K562 (cell line): ENCODE data around the gene DNMT3A.

Source experiments
- CBFA2T2 ChIP-seq: fragments of 450-650 bp; conservative IDR thresholded peaks from 2 replicates; pipeline ENCODE4 v1.6.1; 2017; ENCODE audit warnings: mild to moderate bottlenecking
- CBX1 ChIP-seq: sonication (generic); IDR thresholded peaks from 2 replicates; pipeline ENCODE4 v1.6.1; 2016; ENCODE audit warnings: antibody characterized with exemption, low read depth, mild to moderate bottlenecking
- CBX2 ChIP-seq: fragments of 200-600 bp; sonication (generic); IDR thresholded peaks from one replicate; pipeline ENCODE4 v1.6.1; 2012; ENCODE audit warnings: mild to moderate bottlenecking, low read length, inconsistent platforms; ENCODE audit not compliant: insufficient read depth, poor library complexity, severe bottlenecking
- CREM ChIP-seq: IDR thresholded peaks from 2 replicates; pipeline ENCODE4 v1.6.1; 2014; ENCODE audit warnings: antibody characterized with exemption, low read depth
- POLR2A ChIP-seq: fragments of 450-650 bp; conservative IDR thresholded peaks from 2 replicates; pipeline ENCODE4 v1.6.1; 2016
- POLR2B ChIP-seq: fragments of 450-650 bp; IDR thresholded peaks from 2 replicates; pipeline ENCODE4 v1.6.1; 2018; ENCODE audit warnings: low read depth; ENCODE audit not compliant: partially characterized antibody
- POLR3A ChIP-seq: IDR thresholded peaks from 2 replicates; pipeline ENCODE4 v1.6.1; 2011; ENCODE audit warnings: borderline replicate concordance, mild to moderate bottlenecking, moderate library complexity; ENCODE audit not compliant: insufficient read length, insufficient read depth; ENCODE audit errors: extremely low read depth
- SRSF9 ChIP-seq: fragments of 200-400 bp; formaldehyde crosslinking; IDR thresholded peaks from 2 replicates; pipeline ENCODE4 v1.6.1; 2017; ENCODE audit warnings: low read depth, low read length, borderline replicate concordance
- YY1 ChIP-seq, 3 experiments: IDR thresholded peaks; 2 replicates each; pipeline ENCODE4 v1.6.1; 2011; ENCODE audit warnings: low read length in 2 of 3, mild to moderate bottlenecking in 2 of 3, moderate library complexity in 2 of 3, borderline replicate concordance in 1 of 3, control low read depth in 1 of 3, low read depth in 1 of 3; ENCODE audit not compliant: insufficient read depth in 3 of 3, insufficient replicate concordance in 2 of 3, control insufficient read depth in 1 of 3, insufficient read length in 1 of 3; ENCODE audit errors: extremely low read depth in 1 of 3
- ZNF282 ChIP-seq: sonication (generic); formaldehyde crosslinking; IDR thresholded peaks from 2 replicates; pipeline ENCODE4 v1.8.1; 2023; ENCODE audit warnings: missing genetic modification reagents
- ZNF436 ChIP-seq: fragments of 250-450, 450-650 bp; sonication (Bioruptor Pico); formaldehyde crosslinking; IDR thresholded peaks from 2 replicates; pipeline ENCODE4 v1.7.0; 2020; ENCODE audit warnings: mild to moderate bottlenecking
- TF ChIP-seq, protein P1 (sequence below): sonication (generic); formaldehyde crosslinking; IDR thresholded peaks from 2 replicates; pipeline ENCODE4 v1.8.0; 2023; ENCODE audit warnings: mild to moderate bottlenecking, missing genetic modification reagents
- TF ChIP-seq, protein P2 (sequence below): fragments of 200-600 bp; sonication (generic); IDR thresholded peaks from one replicate; pipeline ENCODE4 v1.6.1; 2012; ENCODE audit warnings: mild to moderate bottlenecking, low read depth, low read length, inconsistent platforms

DNA sequence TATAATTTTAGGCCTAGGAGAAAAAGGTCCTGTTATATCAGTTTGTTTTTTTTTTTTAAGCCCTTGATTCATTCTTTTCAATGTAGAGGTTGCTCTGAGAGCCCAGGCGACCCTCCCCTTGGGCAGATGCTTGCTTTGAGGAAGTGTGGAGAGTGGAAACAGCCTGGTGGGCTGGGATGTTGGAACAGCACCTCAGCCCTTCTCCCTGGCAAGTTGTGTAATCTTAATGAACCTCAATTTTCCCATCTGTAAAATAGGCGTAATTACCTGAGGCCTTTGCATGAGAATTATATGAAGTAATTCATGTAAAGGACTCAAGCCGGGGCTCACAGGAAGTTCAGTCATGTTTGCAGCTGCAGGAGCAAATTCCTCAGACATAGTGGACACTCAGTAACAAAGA is 123.6 kb downstream of the DNMT3A start:
- TF ChIP-seq POLR2A (no peak), CBFA2T2 (no peak), SRSF9 (no peak), POLR3A (no peak), POLR2B (no peak), CBX2 (no peak), CBX1 (no peak), ZNF436 (CRISPR knock-in tag) (no peak), ZNF282 (CRISPR knock-in tag) (no peak), YY1 (IDR thresholded peaks at IDR 0.05; ENCODE audit: borderline replicate concordance in 1 of 3, control insufficient read depth in 1 of 3, extremely low read depth in 1 of 3, insufficient read depth in 3 of 3, insufficient read length in 1 of 3, insufficient replicate concordance in 2 of 3, low read depth in 1 of 3, low read length in 2 of 3) (no peak), CREM (no peak)
- TF ChIP-seq, protein P1, sequence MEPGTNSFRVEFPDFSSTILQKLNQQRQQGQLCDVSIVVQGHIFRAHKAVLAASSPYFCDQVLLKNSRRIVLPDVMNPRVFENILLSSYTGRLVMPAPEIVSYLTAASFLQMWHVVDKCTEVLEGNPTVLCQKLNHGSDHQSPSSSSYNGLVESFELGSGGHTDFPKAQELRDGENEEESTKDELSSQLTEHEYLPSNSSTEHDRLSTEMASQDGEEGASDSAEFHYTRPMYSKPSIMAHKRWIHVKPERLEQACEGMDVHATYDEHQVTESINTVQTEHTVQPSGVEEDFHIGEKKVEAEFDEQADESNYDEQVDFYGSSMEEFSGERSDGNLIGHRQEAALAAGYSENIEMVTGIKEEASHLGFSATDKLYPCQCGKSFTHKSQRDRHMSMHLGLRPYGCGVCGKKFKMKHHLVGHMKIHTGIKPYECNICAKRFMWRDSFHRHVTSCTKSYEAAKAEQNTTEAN (CRISPR knock-in tag): no peak
- TF ChIP-seq, protein P2, sequence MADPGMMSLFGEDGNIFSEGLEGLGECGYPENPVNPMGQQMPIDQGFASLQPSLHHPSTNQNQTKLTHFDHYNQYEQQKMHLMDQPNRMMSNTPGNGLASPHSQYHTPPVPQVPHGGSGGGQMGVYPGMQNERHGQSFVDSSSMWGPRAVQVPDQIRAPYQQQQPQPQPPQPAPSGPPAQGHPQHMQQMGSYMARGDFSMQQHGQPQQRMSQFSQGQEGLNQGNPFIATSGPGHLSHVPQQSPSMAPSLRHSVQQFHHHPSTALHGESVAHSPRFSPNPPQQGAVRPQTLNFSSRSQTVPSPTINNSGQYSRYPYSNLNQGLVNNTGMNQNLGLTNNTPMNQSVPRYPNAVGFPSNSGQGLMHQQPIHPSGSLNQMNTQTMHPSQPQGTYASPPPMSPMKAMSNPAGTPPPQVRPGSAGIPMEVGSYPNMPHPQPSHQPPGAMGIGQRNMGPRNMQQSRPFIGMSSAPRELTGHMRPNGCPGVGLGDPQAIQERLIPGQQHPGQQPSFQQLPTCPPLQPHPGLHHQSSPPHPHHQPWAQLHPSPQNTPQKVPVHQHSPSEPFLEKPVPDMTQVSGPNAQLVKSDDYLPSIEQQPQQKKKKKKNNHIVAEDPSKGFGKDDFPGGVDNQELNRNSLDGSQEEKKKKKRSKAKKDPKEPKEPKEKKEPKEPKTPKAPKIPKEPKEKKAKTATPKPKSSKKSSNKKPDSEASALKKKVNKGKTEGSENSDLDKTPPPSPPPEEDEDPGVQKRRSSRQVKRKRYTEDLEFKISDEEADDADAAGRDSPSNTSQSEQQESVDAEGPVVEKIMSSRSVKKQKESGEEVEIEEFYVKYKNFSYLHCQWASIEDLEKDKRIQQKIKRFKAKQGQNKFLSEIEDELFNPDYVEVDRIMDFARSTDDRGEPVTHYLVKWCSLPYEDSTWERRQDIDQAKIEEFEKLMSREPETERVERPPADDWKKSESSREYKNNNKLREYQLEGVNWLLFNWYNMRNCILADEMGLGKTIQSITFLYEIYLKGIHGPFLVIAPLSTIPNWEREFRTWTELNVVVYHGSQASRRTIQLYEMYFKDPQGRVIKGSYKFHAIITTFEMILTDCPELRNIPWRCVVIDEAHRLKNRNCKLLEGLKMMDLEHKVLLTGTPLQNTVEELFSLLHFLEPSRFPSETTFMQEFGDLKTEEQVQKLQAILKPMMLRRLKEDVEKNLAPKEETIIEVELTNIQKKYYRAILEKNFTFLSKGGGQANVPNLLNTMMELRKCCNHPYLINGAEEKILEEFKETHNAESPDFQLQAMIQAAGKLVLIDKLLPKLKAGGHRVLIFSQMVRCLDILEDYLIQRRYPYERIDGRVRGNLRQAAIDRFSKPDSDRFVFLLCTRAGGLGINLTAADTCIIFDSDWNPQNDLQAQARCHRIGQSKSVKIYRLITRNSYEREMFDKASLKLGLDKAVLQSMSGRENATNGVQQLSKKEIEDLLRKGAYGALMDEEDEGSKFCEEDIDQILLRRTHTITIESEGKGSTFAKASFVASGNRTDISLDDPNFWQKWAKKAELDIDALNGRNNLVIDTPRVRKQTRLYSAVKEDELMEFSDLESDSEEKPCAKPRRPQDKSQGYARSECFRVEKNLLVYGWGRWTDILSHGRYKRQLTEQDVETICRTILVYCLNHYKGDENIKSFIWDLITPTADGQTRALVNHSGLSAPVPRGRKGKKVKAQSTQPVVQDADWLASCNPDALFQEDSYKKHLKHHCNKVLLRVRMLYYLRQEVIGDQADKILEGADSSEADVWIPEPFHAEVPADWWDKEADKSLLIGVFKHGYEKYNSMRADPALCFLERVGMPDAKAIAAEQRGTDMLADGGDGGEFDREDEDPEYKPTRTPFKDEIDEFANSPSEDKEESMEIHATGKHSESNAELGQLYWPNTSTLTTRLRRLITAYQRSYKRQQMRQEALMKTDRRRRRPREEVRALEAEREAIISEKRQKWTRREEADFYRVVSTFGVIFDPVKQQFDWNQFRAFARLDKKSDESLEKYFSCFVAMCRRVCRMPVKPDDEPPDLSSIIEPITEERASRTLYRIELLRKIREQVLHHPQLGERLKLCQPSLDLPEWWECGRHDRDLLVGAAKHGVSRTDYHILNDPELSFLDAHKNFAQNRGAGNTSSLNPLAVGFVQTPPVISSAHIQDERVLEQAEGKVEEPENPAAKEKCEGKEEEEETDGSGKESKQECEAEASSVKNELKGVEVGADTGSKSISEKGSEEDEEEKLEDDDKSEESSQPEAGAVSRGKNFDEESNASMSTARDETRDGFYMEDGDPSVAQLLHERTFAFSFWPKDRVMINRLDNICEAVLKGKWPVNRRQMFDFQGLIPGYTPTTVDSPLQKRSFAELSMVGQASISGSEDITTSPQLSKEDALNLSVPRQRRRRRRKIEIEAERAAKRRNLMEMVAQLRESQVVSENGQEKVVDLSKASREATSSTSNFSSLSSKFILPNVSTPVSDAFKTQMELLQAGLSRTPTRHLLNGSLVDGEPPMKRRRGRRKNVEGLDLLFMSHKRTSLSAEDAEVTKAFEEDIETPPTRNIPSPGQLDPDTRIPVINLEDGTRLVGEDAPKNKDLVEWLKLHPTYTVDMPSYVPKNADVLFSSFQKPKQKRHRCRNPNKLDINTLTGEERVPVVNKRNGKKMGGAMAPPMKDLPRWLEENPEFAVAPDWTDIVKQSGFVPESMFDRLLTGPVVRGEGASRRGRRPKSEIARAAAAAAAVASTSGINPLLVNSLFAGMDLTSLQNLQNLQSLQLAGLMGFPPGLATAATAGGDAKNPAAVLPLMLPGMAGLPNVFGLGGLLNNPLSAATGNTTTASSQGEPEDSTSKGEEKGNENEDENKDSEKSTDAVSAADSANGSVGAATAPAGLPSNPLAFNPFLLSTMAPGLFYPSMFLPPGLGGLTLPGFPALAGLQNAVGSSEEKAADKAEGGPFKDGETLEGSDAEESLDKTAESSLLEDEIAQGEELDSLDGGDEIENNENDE: no peak
